GM21515 (cell line): Measurements from ENCODE around the gene COX18.

Experiments
- ATAC-seq: cut with Tn5 transposase; IDR thresholded peaks from one replicate; pipeline ENCODE4 v1.9.1; 2021; ENCODE audit not compliant: unreplicated experiment

The COX18 gene

DNA sequence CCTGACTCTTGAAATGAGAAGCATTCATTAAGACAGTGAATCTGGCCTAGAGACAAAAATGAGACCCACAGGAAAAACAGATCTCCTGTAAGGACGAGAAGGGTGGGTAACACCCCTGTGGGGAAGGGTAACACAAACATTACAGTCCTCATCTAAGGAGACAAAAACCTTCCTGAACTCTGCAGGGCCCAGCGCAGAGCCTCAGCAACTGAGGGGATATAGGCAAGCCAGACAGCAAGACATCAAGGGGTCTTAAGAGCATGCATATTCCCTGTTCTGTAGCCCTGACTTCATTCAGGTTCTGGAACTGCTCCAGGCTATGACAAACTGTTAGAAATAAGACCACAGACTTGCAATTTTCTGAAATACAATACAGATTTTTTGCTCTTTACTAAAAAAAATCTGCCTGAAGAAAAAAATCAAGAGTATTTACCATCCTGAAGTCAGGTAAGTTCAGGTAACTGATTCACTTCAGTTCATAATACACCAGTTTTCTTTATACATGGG, 15.5 kb downstream of the COX18 start:
- no peak for ATAC-seq

GRCh38 chr4:73053076-73053475, 16.4 kb downstream of the COX18 start:
- no peak for ATAC-seq

GRCh38 chr4:73051625-73052024, 17.9 kb downstream of the COX18 start:
- no peak for ATAC-seq

DNA sequence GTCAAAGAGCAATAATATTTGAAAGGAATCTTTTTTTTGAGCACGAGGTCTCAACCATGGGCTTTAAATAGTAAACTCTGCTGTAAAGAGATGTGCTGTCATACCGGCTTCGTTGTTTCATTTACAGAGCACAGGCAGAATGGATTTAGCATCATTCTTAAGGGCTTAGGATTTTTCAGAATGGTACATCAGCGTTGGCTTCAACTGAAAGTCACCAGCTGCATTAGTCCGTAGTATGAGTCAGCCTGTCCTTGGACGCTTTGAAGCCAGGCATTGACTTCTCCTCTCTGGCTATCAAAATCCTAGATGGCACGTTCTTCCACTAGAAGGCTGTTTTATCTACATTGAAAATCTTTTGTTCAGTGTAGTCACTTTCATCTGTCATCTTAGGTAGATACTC, 23.6 kb downstream of the COX18 start:
- ATAC-seq, result no peak

DNA sequence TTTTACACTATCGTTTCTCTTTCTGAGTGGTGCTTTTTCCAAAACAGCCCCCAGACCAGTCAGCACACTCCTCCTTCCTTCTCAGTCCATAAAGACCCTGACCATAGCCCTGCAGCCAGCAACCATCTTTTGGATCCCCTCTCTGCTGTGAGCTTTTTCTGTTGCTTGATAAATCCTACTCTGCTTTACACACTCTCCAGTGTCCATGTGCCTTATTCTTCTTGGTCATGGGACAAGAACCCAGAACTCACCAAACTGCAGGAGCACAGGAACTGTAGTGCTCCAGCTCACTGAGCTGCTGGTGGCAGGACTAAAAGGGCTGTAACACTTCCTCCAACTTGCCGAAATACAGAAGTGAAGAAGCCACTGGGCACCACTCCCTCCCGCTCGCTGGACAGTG, 32.5 kb downstream of the COX18 start:
- no peak for ATAC-seq

- no peak for ATAC-seq
These were observed 33.4 kb downstream of the COX18 start for GRCh38 chr4:73036123-73036522.

- ATAC-seq, result no peak
These were observed 34.6 kb downstream of the COX18 start for GRCh38 chr4:73034896-73035295.

DNA sequence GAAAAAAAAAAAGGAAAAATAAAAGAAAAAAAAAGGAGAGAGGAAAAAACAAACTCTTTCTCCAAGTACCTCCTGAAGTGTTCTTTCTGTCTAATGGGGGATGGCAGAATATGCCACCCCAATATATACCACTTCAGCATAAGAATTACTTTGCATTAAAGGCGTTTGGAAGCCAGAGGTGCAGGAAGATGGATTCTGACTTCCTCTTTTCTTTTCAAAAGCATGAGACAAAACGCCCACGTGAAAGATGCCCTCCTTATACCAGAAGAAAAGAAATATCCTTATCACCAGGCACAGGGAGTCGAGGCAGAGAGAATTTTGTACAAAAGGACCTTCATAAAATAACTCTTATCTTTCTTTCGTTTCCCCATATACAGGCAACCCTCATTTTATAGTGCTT, 40.9 kb downstream of the COX18 start:
- no peak for ATAC-seq

GRCh38 chr4:73021634-73022033, 47.9 kb downstream of the COX18 start:
- ATAC-seq, result peak; percentile 68

DNA sequence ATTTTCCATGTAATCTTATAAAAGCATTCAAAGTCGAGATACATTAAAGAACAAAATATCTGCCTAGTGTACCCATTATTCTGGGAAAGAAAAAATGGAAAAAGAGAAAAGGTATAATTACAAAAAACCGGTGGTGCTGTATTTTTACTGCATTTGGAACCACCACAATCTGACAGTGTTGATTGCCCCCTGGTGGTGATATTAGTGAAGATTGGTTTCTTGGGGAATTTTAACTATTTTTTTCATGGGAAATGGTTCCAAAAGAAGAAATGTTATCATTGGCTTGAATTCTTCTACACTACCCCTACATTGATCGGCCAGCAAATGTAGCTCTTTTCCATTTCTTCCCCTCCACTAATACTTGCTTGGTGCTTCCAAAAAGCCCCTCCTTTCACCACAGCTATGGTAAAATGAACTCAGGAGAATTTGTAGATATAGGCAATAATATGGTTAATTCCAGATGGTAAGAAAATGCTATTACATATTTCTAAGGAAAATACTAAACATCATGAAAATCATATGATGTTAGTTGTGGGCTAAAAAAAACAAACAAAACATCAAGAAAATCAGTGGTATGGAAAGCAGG, 50.0 kb downstream of the COX18 start:
- ATAC-seq, result no peak

DNA sequence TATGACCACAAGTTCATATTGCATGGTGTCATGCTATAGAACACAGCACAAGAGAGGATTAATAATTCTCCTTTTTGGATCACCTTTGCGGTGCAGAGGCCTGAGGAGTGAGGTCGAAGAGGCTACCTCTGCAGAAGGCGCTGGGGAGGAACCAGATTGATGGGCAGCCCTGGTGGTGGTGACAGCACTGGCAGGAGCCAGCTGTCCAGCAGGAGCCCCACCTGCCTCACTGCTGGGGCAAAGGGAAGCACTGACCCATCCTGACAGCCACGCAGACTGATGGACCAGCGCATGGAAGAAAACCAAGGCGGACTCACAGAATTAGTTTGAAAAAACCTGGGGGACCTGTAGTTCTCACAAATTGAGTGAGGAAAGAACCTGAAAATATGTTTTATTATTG, 50.9 kb downstream of the COX18 start:
- no peak for ATAC-seq

- ATAC-seq, result no peak
These were observed 56.2 kb downstream of the COX18 start for GRCh38 chr4:73013310-73013709.

GRCh38 chr4:73012673-73013072, 56.8 kb downstream of the COX18 start:
- no peak for ATAC-seq

- no peak for ATAC-seq
These were observed 57.9 kb downstream of the COX18 start for GRCh38 chr4:73011629-73011985.

- no peak for ATAC-seq
These were observed 58.5 kb downstream of the COX18 start for GRCh38 chr4:73010789-73011628.

DNA sequence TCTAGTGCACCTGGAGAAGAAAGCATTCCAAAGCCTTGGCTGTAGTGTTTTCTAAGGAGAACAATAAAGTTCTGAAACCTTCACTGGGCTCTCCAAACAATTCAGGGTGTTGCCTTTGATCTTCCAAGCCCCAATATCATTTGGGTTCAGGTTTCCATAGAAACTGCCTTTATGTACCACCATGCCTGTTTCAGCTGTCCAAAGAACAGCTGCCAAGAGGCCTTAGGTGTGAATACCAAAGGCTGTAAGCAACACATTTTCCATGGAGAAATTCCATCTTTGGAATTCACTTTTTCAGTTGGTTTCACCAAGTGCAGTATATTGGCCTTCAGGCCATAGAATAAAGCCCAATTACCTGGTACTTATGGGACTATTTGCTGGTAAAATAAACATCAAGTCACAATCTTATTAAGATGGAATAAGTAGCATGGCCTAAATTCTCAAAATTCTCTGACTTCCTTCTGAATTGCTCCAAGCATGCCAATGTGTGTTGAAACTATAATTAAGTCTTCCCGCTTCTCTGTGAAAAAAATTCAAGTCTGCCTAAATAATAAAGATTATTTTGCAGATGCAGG, 61.9 kb downstream of the COX18 start:
- ATAC-seq, result no peak

- peak; percentile 88 for ATAC-seq
These were observed 63.1 kb downstream of the COX18 start for GRCh38 chr4:73006286-73006990.

DNA sequence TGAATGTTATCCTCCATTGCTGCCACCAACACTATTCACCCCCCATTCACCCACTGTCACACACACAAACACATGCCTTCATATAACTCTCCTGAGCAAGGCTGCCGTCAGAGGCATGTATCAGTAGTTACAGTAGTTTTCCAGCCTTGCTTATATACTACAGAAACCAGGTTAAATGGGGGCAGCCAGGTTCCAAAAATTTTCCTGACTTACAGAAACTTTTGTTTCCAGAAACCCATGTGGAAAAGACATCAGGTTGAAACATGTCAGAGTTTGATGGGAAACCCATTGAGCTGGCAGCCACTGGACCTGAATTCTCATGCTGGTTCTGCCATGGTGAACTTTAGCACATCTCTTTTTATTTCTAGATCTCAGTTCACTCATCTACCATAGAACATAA, 64.0 kb downstream of the COX18 start:
- ATAC-seq, result no peak
